ENCODE data around the gene ACAD9. TPM values are rescaled to one million over a fixed set of nuclear protein-coding genes. Genes with fewer than 3 reads are reported as not detected.
A peak's percentile ranks its signal among the peaks of the same experiment; 100 is the strongest.

The ACAD9 gene
- total and polyA plus RNA-seq, 2 of the 13 experiments (the other 11 are each of a cell fraction or from before 2014, with no cell fraction given) = 15.3 to 38.2 TPM

- TF ChIP-seq SNAPC4 (CRISPR knock-in tag; IDR thresholded peaks at IDR 0.05) = peak; percentile 92
- TF ChIP-seq PPARG (CRISPR knock-in tag; conservative IDR thresholded peaks at IDR 0.05) = peak; percentile 77
- TF ChIP-seq ZNF468 (CRISPR knock-in tag; IDR thresholded peaks at IDR 0.05) = 0 out of 2 replicates have a peak, but pooled peaks have one; percentile 89
- TF ChIP-seq BRD4 (CRISPR knock-in tag; IDR thresholded peaks at IDR 0.05) = no peak
- TF ChIP-seq TFAP4 (IDR thresholded peaks at IDR 0.05; ENCODE audit: borderline replicate concordance, low read depth) = no peak; the same call in 1 of the 2 replicates
- no peak for TF ChIP-seq SYNCRIP (IDR thresholded peaks at IDR 0.05; ENCODE audit: insufficient read depth, low read depth, low read length)
- TF ChIP-seq SOX5 (CRISPR knock-in tag; IDR thresholded peaks at IDR 0.05; ENCODE audit: borderline replicate concordance) = peak; percentile 50; the same call in 1 of the 2 replicates
- no peak for TF ChIP-seq BRCA1 (CRISPR knock-in tag; IDR thresholded peaks at IDR 0.05)
- peak; percentile 92 for TF ChIP-seq SAP130 (CRISPR knock-in tag; IDR thresholded peaks at IDR 0.05; ENCODE audit: low read depth)
- peak; percentile 98; the same call in 1 of the 2 replicates for TF ChIP-seq ZNF337 (CRISPR knock-in tag; IDR thresholded peaks at IDR 0.05; ENCODE audit: borderline replicate concordance, low read depth)
- TF ChIP-seq BHLHE40 (IDR thresholded peaks at IDR 0.05; ENCODE audit: low read length) = peak; percentile 99
- no peak for TF ChIP-seq RNF219 (CRISPR knock-in tag; IDR thresholded peaks at IDR 0.05)
- 0 out of 2 replicates have a peak, but pooled peaks have one; percentile 56 for TF ChIP-seq ZNF513 (CRISPR knock-in tag; conservative IDR thresholded peaks at IDR 0.05)
- no peak for TF ChIP-seq EP300 (IDR thresholded peaks at IDR 0.05; ENCODE audit: low read depth in 2 of 2, low read length in 2 of 2)
- peak; percentile 69 for TF ChIP-seq EP300 (CRISPR knock-in tag; IDR thresholded peaks at IDR 0.05; ENCODE audit: borderline replicate concordance)
- TF ChIP-seq GLMP (CRISPR knock-in tag; IDR thresholded peaks at IDR 0.05; ENCODE audit: borderline replicate concordance) = no peak
- TF ChIP-seq ZNF879 (CRISPR knock-in tag; IDR thresholded peaks at IDR 0.05) = peak; percentile 66; the same call in 1 of the 2 replicates
- TF ChIP-seq ZNF10 (CRISPR knock-in tag; IDR thresholded peaks at IDR 0.05; ENCODE audit: borderline replicate concordance, low read depth) = no peak
Measured at GRCh38 chr3:128879125-128879969, at the start of gene ACAD9 (continued).

Data from HepG2 (cell line).